K562 (cell line): ENCODE data around the gene DNAAF3. TPM values are rescaled to one million over a fixed set of nuclear protein-coding genes. Genes with fewer than 3 reads are reported as not detected.

Source experiments
- CHD1 ChIP-seq: fragments of 200-600 bp; sonication (generic); IDR thresholded peaks from one replicate; pipeline ENCODE4 v1.6.1; 2012; ENCODE audit warnings: mild to moderate bottlenecking, moderate library complexity, low read length, inconsistent platforms
- HNRNPL ChIP-seq: fragments of 200-400 bp; formaldehyde crosslinking; IDR thresholded peaks from 2 replicates; pipeline ENCODE4 v1.6.1; 2017; ENCODE audit warnings: low read depth, mild to moderate bottlenecking, low read length
- LEF1 ChIP-seq: fragments of 450-650 bp; IDR thresholded peaks from 2 replicates; pipeline ENCODE4 v1.6.1; 2016; ENCODE audit warnings: mild to moderate bottlenecking
- MEF2A ChIP-seq: IDR thresholded peaks from 2 replicates; pipeline ENCODE4 v1.6.1; 2011; ENCODE audit warnings: low read depth, mild to moderate bottlenecking, low read length, moderate library complexity; ENCODE audit not compliant: control insufficient read depth
- NONO ChIP-seq, 2 experiments: fragments of 200-400 bp in 1 of 2; fragments of 450-650 bp in 1 of 2; formaldehyde crosslinking in 1 of 2; IDR thresholded peaks; 2 replicates each; pipeline ENCODE4 v1.6.1; 2017; ENCODE audit warnings: low read depth in 2 of 2, mild to moderate bottlenecking in 2 of 2, moderate library complexity in 2 of 2, low read length in 1 of 2
- PCBP1 ChIP-seq: fragments of 200-400 bp; formaldehyde crosslinking; IDR thresholded peaks from 2 replicates; pipeline ENCODE4 v1.6.1; 2018; ENCODE audit warnings: mild to moderate bottlenecking, low read depth, low read length; ENCODE audit not compliant: poor library complexity, severe bottlenecking
- RBM14 ChIP-seq: fragments of 200-400 bp; formaldehyde crosslinking; IDR thresholded peaks from 2 replicates; pipeline ENCODE4 v1.6.1; 2018; ENCODE audit warnings: low read depth, mild to moderate bottlenecking, low read length, moderate library complexity, borderline replicate concordance; ENCODE audit not compliant: insufficient read depth
- RFX5 ChIP-seq: IDR thresholded peaks from 2 replicates; pipeline ENCODE4 v1.6.1; 2011; ENCODE audit warnings: low read depth, mild to moderate bottlenecking, improper control_type of control experiment, low read length
- SRSF1 ChIP-seq: fragments of 200-400 bp; formaldehyde crosslinking; IDR thresholded peaks from 2 replicates; pipeline ENCODE4 v1.6.1; 2017; ENCODE audit warnings: mild to moderate bottlenecking, low read depth, low read length, moderate library complexity
- TAF1 ChIP-seq: IDR thresholded peaks from 2 replicates; pipeline ENCODE4 v1.6.1; 2011; ENCODE audit warnings: mild to moderate bottlenecking, low read length, moderate library complexity; ENCODE audit not compliant: insufficient read depth, control insufficient read depth, severe bottlenecking; ENCODE audit errors: extremely low read depth
- TAL1 ChIP-seq: fragments of 450-650 bp; IDR thresholded peaks from 2 replicates; pipeline ENCODE4 v1.6.1; 2016; ENCODE audit warnings: mild to moderate bottlenecking
- XRCC4 ChIP-seq: IDR thresholded peaks from one replicate; pipeline ENCODE4 v1.6.1; 2011; ENCODE audit not compliant: insufficient read depth, insufficient read length; ENCODE audit errors: extremely low read depth
- ZBTB7A ChIP-seq: IDR thresholded peaks from 2 replicates; pipeline ENCODE4 v1.6.1; 2011; ENCODE audit warnings: low read depth, mild to moderate bottlenecking, low read length, moderate library complexity, borderline replicate concordance; ENCODE audit not compliant: control insufficient read depth
- ZKSCAN8 ChIP-seq: fragments of 200-800 bp; sonication (Bioruptor generic); IDR thresholded peaks from 2 replicates; pipeline ENCODE4 v1.6.1; 2016; ENCODE audit warnings: missing genetic modification characterization, missing compliant biosample characterization
- ZNF143 ChIP-seq: sonication (generic); formaldehyde crosslinking; IDR thresholded peaks from 2 replicates; pipeline ENCODE4 v1.9.0; 2022; ENCODE audit warnings: mild to moderate bottlenecking, missing genetic modification reagents
- ZNF197 ChIP-seq: fragments of 200-800 bp; sonication (Bioruptor generic); IDR thresholded peaks from 2 replicates; pipeline ENCODE4 v1.6.1; 2016; ENCODE audit warnings: low read depth, missing genetic modification characterization, missing compliant biosample characterization
- ZNF444 ChIP-seq: fragments of 250-450 bp; sonication (Bioruptor Pico); IDR thresholded peaks from 2 replicates; pipeline ENCODE4 v1.4.0; 2020; ENCODE audit warnings: mild to moderate bottlenecking, moderate library complexity
- polyA plus RNA-seq, 8 experiments: library from polyadenylated mRNA; depleted of rRNA in 4 of 8; stranded (reverse) in 5 of 8; unstranded in 3 of 8; fragments of >200 nt; fragmentation: Nextera tagmentation in 2 of 8; fragmentation: Illumina TruSeq in 1 of 8; extraction: Ambion mirVana in 2 of 8; extraction: Trizol in 1 of 8; gene quantifications; 2 replicates each; pipeline versions ENCODE4 v1.2.1 to v1.2.3, GENCODE V29; 2011 to 2014; ENCODE audit warnings: inconsistent platforms in 1 of 8, missing spikeins in 1 of 8
- total RNA-seq, 7 experiments: library from RNA; depleted of rRNA in 6 of 7; stranded (reverse); fragments of >200 nt in 6 of 7; fragmentation: Illumina TruSeq in 2 of 7; extraction: Trizol in 2 of 7; gene quantifications; 2 replicates each; pipeline versions ENCODE4 v1.2.1 to v1.2.3, GENCODE V29; 2011 to 2021; ENCODE audit warnings: low replicate concordance in 1 of 7
- TF ChIP-seq, protein P1 (sequence below): fragments of 250-450 bp; sonication (Bioruptor Pico); IDR thresholded peaks from 2 replicates; pipeline ENCODE4 v1.8.0; 2022; ENCODE audit warnings: moderate library complexity, mild to moderate bottlenecking, inconsistent platforms
- TF ChIP-seq, protein P2 (sequence below): fragments of 450-650 bp; formaldehyde crosslinking; IDR thresholded peaks from 2 replicates; pipeline ENCODE4 v1.4.0; 2020; ENCODE audit warnings: mild to moderate bottlenecking
- TF ChIP-seq, protein P3 (sequence below): fragments of 250-450 bp; sonication (Bioruptor Pico); IDR thresholded peaks from 2 replicates; pipeline ENCODE4 v1.5.0; 2020; ENCODE audit warnings: mild to moderate bottlenecking, borderline replicate concordance

The DNAAF3 gene
- total and polyA plus RNA-seq, 9 of the 15 experiments (the other 6 are each of a cell fraction or from before 2014, with no cell fraction given) = 21.6 to 61.5 (median 43.0) TPM

DNA sequence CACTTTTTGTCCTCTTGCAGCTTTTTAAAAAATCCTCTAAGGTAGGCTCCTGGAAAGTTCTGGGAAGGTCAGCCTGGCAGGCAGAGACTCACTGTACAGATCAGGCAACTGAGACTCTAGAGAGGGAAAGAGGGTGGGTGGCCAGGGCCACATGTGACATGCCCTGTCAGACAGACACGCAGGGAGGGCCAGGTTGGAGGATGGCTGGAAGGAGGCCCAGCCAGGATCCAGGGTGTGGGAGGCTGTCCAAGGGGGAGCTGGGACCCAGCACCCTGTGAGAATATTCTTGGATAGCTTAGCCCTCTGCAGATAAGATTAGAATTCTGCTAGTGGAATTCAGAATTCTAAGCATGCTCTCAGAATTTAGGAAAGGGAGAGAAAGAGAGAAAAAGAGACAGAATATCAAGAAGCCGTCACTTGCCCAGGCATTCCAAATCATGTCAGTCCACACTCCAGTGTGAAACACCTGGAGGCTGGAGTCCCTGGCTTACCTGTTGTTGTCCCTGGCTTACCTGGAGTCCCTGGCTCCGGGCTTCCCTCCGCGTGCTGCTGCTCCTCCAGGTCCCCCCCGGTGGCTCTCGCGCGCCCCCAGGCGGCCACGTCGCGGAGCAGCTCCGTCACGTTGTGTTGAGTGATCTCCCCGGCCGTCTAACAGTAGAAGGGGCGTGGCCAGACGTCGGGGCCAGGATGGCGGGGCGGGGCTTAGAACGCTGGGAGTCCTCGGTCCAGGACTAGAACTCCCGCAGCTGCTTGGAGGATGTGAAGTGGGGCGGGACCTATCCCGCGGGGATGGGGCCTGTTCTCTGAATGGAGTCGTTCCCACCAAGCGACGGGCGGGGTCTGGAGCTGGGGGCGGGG lies 6.1 kb downstream of the DNAAF3 start (continued):
- no peak for TF ChIP-seq ZNF444 (CRISPR knock-in tag)
- TF ChIP-seq, protein P1, sequence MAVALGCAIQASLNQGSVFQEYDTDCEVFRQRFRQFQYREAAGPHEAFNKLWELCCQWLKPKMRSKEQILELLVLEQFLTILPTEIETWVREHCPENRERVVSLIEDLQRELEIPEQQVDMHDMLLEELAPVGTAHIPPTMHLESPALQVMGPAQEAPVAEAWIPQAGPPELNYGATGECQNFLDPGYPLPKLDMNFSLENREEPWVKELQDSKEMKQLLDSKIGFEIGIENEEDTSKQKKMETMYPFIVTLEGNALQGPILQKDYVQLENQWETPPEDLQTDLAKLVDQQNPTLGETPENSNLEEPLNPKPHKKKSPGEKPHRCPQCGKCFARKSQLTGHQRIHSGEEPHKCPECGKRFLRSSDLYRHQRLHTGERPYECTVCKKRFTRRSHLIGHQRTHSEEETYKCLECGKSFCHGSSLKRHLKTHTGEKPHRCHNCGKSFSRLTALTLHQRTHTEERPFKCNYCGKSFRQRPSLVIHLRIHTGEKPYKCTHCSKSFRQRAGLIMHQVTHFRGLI (CRISPR knock-in tag) = no peak
- no peak for TF ChIP-seq CHD1
- peak; percentile 52 for TF ChIP-seq TAF1
- peak in 1 of 2 experiments; percentile 67; a peak in 1 of 4 replicates for TF ChIP-seq NONO (IDR thresholded peaks at IDR 0.05; ENCODE audit: low read depth in 2 of 2, low read length in 1 of 2)
- TF ChIP-seq ZNF197 (CRISPR knock-in tag) = no peak
- TF ChIP-seq LEF1 = no peak
- TF ChIP-seq, protein P2, sequence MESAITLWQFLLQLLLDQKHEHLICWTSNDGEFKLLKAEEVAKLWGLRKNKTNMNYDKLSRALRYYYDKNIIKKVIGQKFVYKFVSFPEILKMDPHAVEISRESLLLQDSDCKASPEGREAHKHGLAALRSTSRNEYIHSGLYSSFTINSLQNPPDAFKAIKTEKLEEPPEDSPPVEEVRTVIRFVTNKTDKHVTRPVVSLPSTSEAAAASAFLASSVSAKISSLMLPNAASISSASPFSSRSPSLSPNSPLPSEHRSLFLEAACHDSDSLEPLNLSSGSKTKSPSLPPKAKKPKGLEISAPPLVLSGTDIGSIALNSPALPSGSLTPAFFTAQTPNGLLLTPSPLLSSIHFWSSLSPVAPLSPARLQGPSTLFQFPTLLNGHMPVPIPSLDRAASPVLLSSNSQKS (CRISPR knock-in tag) = no peak
- no peak for TF ChIP-seq HNRNPL
- no peak for TF ChIP-seq TAL1
- TF ChIP-seq ZNF143 (CRISPR knock-in tag) = no peak
- no peak for TF ChIP-seq XRCC4
- no peak for TF ChIP-seq SRSF1
- TF ChIP-seq ZKSCAN8 = no peak
- no peak for TF ChIP-seq MEF2A
- TF ChIP-seq ZBTB7A = peak; percentile 59; the same call in 1 of the 2 replicates
- TF ChIP-seq PCBP1 = no peak
- TF ChIP-seq RFX5 = no peak
- TF ChIP-seq, protein P3, sequence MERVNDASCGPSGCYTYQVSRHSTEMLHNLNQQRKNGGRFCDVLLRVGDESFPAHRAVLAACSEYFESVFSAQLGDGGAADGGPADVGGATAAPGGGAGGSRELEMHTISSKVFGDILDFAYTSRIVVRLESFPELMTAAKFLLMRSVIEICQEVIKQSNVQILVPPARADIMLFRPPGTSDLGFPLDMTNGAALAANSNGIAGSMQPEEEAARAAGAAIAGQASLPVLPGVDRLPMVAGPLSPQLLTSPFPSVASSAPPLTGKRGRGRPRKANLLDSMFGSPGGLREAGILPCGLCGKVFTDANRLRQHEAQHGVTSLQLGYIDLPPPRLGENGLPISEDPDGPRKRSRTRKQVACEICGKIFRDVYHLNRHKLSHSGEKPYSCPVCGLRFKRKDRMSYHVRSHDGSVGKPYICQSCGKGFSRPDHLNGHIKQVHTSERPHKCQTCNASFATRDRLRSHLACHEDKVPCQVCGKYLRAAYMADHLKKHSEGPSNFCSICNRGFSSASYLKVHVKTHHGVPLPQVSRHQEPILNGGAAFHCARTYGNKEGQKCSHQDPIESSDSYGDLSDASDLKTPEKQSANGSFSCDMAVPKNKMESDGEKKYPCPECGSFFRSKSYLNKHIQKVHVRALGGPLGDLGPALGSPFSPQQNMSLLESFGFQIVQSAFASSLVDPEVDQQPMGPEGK (CRISPR knock-in tag) = no peak
- no peak for TF ChIP-seq RBM14
